HepG2 (cell line): ENCODE data around the gene SMIM44. TPM values are rescaled to one million over a fixed set of nuclear protein-coding genes. Genes with fewer than 3 reads are reported as not detected.

Experiments
- E2F2 ChIP-seq: sonication (generic); formaldehyde crosslinking; IDR thresholded peaks from 2 replicates; pipeline ENCODE4 v1.4.0; 2020; ENCODE audit warnings: missing genetic modification reagents, borderline replicate concordance
- E2F5 ChIP-seq: sonication (generic); formaldehyde crosslinking; conservative IDR thresholded peaks from 2 replicates; pipeline ENCODE4 v1.4.0; 2020; ENCODE audit warnings: missing genetic modification reagents
- MAFK ChIP-seq, 2 experiments: IDR thresholded peaks in 1 of 2; conservative IDR thresholded peaks in 1 of 2; 2 replicates each; pipeline ENCODE4 v1.6.1; 2011; ENCODE audit warnings: improper control_type of control experiment in 2 of 2, low read length in 2 of 2
- MED8 ChIP-seq: sonication (generic); formaldehyde crosslinking; IDR thresholded peaks from 2 replicates; pipeline ENCODE4 v1.8.1; 2023; ENCODE audit warnings: mild to moderate bottlenecking, missing genetic modification reagents; ENCODE audit not compliant: insufficient replicate concordance
- PRDM15 ChIP-seq: sonication (generic); formaldehyde crosslinking; IDR thresholded peaks from 2 replicates; pipeline ENCODE4 v1.4.0; 2020; ENCODE audit warnings: missing genetic modification reagents
- TIGD3 ChIP-seq: sonication (generic); formaldehyde crosslinking; IDR thresholded peaks from 2 replicates; pipeline ENCODE4 v1.5.1; 2020; ENCODE audit warnings: mild to moderate bottlenecking, missing genetic modification reagents, borderline replicate concordance
- TRAFD1 ChIP-seq: sonication (generic); formaldehyde crosslinking; IDR thresholded peaks from 2 replicates; pipeline ENCODE4 v1.5.1; 2020; ENCODE audit warnings: missing genetic modification reagents, mild to moderate bottlenecking, borderline replicate concordance
- WIZ ChIP-seq: sonication (generic); formaldehyde crosslinking; IDR thresholded peaks from 2 replicates; pipeline ENCODE4 v1.5.1; 2020; ENCODE audit warnings: mild to moderate bottlenecking, missing genetic modification reagents
- ZFP36L1 ChIP-seq: sonication (generic); formaldehyde crosslinking; IDR thresholded peaks from 2 replicates; pipeline ENCODE4 v1.8.0; 2022; ENCODE audit warnings: mild to moderate bottlenecking, missing genetic modification reagents, moderate library complexity
- ZNF30 ChIP-seq: sonication (generic); formaldehyde crosslinking; IDR thresholded peaks from 2 replicates; pipeline ENCODE4 v1.5.0; 2020; ENCODE audit warnings: mild to moderate bottlenecking, missing genetic modification reagents
- ZNF383 ChIP-seq: sonication (generic); formaldehyde crosslinking; IDR thresholded peaks from 2 replicates; pipeline ENCODE4 v1.4.0; 2020; ENCODE audit warnings: missing genetic modification reagents, mild to moderate bottlenecking, borderline replicate concordance
- ZNF547 ChIP-seq: sonication (generic); formaldehyde crosslinking; IDR thresholded peaks from 2 replicates; pipeline ENCODE4 v1.5.1; 2020; ENCODE audit warnings: mild to moderate bottlenecking, missing genetic modification reagents
- ZNF674 ChIP-seq: sonication (generic); formaldehyde crosslinking; IDR thresholded peaks from 2 replicates; pipeline ENCODE4 v1.5.0; 2020; ENCODE audit warnings: low read depth, mild to moderate bottlenecking, missing genetic modification reagents
- ZNF7 ChIP-seq: IDR thresholded peaks from 2 replicates; pipeline ENCODE4 v1.6.1; 2016; ENCODE audit warnings: missing biosample characterization, missing genetic modification reagents
- ZNF83 ChIP-seq: sonication (generic); formaldehyde crosslinking; IDR thresholded peaks from 2 replicates; pipeline ENCODE4 v1.4.0; 2020; ENCODE audit warnings: missing genetic modification reagents, mild to moderate bottlenecking, borderline replicate concordance
- ZSCAN29 ChIP-seq: sonication (generic); formaldehyde crosslinking; conservative IDR thresholded peaks from 2 replicates; pipeline ENCODE4 v1.4.0; 2020; ENCODE audit warnings: mild to moderate bottlenecking, missing genetic modification reagents
- polyA plus RNA-seq, 8 experiments: library from polyadenylated mRNA; depleted of rRNA in 3 of 8; stranded (reverse) in 7 of 8; unstranded in 1 of 8; fragments of >200 nt; fragmentation: Illumina TruSeq in 4 of 8; extraction: Trizol in 4 of 8; gene quantifications; 2 replicates each; pipeline versions ENCODE4 v1.2.1 to v1.2.3, GENCODE V29; 2011 to 2016; ENCODE audit warnings: low read depth in 4 of 8, missing spikeins in 1 of 8, mixed read lengths in 1 of 8; ENCODE audit not compliant: insufficient read depth in 1 of 8
- total RNA-seq, 5 experiments: library from RNA; depleted of rRNA; stranded (reverse); fragments of >200 nt; fragmentation: Illumina TruSeq; extraction: Trizol; gene quantifications; 2 replicates each; pipeline ENCODE4 v1.2.3, GENCODE V29; 2016; ENCODE audit warnings: low read depth in 1 of 5

The SMIM44 gene
- total and polyA plus RNA-seq, 2 of the 13 experiments (the other 11 are each of a cell fraction or from before 2014, with no cell fraction given) = not detected

- TF ChIP-seq E2F2 (CRISPR knock-in tag) = no peak
- TF ChIP-seq ZSCAN29 = no peak
- TF ChIP-seq MAFK (conservative IDR thresholded peaks at IDR 0.05 in 1 of 2, IDR thresholded peaks at IDR 0.05 in 1 of 2; ENCODE audit: low read length in 2 of 2) = no peak
- no peak for TF ChIP-seq WIZ (CRISPR knock-in tag)
- no peak; the same call in 1 of the 2 replicates for TF ChIP-seq E2F5
- no peak for TF ChIP-seq ZNF547
- TF ChIP-seq ZNF674 (CRISPR knock-in tag) = no peak
- TF ChIP-seq ZFP36L1 (CRISPR knock-in tag) = no peak
- no peak for TF ChIP-seq PRDM15 (CRISPR knock-in tag)
- TF ChIP-seq ZNF30 (CRISPR knock-in tag) = no peak
- no peak for TF ChIP-seq TIGD3 (CRISPR knock-in tag)
- peak; percentile 55 for TF ChIP-seq MED8
- no peak for TF ChIP-seq ZNF7
- TF ChIP-seq ZNF383 (CRISPR knock-in tag) = no peak
- no peak for TF ChIP-seq TRAFD1 (CRISPR knock-in tag)
- TF ChIP-seq ZNF83 (CRISPR knock-in tag) = no peak
These were observed 48.3 kb downstream of the SMIM44 start (continued) for GRCh38 chr19:3434630-3435553.
